VCaP (cell line): ENCODE results near the gene PSKH1.

Experiments
- H3K27ac ChIP-seq: fragments of 450-650 bp; 2 replicates; pipeline ENCODE4 v1.5.1; 2017
- TF ChIP-seq, protein P1 (sequence below): fragments of 450-650 bp; conservative IDR thresholded peaks from 2 replicates; pipeline ENCODE4 v1.5.1; 2017; ENCODE audit warnings: mild to moderate bottlenecking, moderate library complexity

PSKH1 gene

DNA sequence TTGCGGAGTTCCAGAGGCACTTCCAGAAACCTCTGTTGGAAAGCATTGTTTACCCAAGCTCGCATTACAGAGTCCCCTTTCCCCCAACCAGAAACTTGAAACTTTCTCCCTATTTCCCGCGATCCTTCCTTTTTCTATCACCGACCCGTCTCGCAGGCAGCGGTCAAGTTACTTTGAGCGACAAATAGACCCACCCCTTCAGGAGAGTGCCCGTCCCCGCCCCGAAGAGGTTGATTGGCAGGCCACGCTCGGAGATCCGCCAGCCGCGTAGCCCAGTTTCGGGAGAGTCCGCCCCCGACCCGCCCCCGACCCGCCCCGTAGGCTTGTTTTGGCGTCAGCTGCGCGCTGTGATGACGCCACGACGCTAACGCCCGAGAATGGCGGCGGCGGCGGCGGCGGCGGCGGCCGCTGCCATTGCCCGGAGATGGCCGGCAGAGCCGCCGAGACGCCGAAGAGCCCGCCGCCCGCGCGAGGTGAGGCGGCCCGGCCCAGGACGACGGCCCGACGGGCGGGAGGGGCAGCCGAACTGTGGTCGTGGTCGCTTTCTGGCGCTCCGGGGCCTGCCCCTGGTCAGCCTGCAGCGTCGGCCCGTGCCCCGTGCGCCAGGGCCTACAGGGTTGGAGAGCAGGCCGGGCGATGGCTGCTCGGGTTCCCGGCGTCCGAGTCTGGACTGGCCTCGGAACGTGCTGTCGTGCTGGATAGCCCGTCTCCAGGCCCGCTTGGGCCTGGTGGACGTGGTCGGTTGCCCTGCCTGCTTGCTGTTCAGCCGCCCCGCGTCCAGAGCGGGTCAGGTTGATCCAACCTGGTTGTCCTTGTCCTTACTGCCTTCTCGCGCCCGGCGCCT is at the start of gene PSKH1:
TSS of gene PSKH1 (plus strand) at position 356 of the 844 bp plus-strand sequence. CDS start 15,496 bp downstream, outside the sequence.
- TF ChIP-seq, protein P1, sequence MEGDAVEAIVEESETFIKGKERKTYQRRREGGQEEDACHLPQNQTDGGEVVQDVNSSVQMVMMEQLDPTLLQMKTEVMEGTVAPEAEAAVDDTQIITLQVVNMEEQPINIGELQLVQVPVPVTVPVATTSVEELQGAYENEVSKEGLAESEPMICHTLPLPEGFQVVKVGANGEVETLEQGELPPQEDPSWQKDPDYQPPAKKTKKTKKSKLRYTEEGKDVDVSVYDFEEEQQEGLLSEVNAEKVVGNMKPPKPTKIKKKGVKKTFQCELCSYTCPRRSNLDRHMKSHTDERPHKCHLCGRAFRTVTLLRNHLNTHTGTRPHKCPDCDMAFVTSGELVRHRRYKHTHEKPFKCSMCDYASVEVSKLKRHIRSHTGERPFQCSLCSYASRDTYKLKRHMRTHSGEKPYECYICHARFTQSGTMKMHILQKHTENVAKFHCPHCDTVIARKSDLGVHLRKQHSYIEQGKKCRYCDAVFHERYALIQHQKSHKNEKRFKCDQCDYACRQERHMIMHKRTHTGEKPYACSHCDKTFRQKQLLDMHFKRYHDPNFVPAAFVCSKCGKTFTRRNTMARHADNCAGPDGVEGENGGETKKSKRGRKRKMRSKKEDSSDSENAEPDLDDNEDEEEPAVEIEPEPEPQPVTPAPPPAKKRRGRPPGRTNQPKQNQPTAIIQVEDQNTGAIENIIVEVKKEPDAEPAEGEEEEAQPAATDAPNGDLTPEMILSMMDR = no peak
- peak within 1 kb of the TSS; percentile 81 for H3K27ac ChIP-seq

DNA sequence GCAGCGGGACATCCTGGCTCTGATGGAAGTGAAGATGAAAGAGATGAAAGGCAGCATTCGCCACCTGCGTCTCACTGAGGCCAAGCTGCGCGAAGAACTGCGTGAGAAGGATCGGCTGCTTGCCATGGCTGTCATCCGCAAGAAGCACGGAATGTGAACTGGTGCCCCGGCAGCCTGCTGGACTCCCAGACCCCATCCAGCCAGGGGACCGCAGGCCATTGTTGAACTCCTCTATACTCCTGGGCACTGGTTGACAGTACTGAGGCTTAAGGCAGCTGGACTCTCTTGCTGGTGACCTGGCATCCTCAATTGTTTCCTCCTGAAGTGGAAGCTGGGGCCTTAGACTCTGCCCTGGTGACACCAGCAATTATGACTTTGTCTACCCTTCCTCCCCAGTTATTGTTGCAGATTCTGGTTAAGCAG is 49.7 kb upstream of the PSKH1 start:
- TF ChIP-seq, protein P1 = no peak
- peak overlapping the region; percentile 85 for H3K27ac ChIP-seq

DNA sequence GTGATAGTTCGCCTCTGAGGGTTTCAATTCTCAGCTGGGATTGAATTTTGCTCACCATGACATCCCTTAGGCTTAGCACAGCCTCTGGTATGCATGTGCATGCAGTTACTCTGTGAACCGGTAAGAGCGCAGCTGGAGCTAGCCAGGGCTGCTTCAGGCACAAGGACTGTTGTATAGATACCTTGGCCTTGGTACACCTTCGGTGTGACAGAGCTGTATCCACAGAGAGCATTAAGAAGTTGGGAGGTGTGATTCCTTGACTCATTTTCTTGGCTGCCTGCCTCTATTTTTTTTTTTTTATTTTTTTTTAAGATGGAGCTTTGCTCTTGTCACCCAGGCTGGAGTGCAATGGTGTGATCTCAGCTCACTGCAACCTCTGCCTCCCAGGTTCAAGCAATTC is 48.6 kb upstream of the PSKH1 start:
- H3K27ac ChIP-seq = peak overlapping the region; percentile 85; the same call in 1 of the 2 replicates

DNA sequence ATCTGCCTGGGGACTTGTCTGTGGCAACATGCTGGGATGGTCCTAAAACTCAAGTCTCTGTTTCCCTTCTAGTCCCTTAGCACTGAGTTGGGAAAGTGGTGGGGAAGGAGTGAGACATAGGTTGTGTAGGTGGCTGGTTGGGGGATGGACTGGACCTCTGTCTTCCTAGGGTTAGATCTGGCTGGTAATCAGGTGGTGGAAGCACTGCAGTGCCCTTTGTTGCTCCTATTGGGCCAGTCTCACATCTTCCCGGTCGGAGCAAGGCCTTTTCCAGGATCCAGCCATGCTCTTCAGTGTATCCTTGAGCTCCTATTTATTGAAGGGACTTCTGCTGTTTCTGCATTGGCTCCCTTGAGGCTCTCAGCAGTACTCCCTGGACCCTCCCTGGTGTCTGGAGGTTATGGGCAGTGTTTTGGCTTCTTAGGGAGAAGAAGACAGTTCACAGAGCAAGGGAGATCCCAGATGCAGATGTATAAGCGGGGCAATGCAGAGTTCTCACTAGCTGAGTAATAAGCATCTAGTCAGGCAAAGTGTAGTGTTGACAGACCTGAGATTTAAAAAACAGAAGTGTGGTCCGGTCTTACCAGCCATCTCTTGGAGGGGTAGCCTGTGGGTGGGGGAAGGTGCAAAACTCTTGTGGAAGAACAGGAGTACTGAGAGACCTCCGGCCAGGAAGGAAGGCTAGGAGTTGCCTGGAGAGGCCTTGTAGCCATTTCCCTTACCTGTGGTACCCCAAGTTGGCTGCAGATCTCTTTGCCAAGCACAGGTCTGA is 47.6 kb upstream of the PSKH1 start:
- peak overlapping the region; percentile 85 for H3K27ac ChIP-seq

More for the DNA sequence above, 48.6 kb upstream of the PSKH1 start:
- TF ChIP-seq, protein P1 = no peak

DNA sequence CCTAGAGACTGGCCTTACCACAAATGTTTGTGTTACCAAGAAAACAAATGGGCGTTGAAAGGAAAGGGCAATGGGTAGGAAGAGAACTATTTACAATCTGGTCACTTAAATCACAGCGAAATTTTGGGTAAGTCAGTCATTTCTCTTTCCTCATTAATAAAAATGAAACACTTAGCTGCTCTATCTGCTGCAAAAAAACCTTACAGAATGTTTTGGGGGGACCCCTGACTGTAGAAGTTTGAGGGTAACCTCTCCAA is 47.1 kb upstream of the PSKH1 start:
- H3K27ac ChIP-seq = peak overlapping the region; percentile 85
- TF ChIP-seq, protein P1 = no peak

More for the DNA sequence above, 47.6 kb upstream of the PSKH1 start:
- TF ChIP-seq, protein P1 = no peak

DNA sequence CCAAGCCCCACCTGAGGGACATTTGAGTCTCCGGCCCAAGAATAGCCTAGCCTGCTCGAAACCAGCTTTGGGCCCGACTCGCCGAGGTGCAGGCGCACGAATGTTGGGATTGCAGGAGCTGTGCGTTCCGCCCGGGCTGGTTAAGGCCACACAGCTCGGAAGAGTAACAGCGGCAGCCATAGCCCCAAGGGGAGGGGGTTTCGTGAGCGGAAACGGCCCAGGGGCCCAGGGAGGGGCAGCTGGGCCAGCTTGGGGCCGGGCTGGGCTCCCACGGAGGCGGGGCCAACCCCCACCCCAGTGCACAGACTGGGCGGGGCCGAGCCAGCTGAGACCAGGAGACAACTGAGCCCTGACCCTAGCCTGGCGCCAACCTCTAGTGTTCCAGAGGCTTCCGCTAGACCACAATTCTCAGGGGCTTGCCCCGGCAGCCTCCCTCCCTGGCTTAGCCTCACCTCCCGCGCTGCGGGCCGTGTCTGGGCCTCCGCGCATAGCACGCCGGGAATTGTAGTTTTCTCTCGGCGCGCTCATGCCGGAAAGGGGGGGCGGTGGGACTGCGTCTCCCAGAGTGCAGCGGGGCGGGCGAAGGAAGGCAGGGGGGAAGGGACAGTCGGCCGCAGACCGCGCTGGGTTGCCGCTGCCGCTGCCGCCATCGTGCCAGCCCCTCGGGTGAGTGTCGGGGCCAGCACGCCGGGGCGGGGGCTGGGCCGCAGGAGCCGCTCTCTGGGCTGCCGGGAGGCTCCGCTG is 46.6 kb upstream of the PSKH1 start, which contains the start of gene NUTF2:
TSS of gene NUTF2 (plus strand) at position 614 of the 744 bp plus-strand sequence. CDS start 18,198 bp downstream, outside the sequence.
- H3K27ac ChIP-seq = peak within 1 kb of the TSS; percentile 85
- TF ChIP-seq, protein P1 = no peak
